Measurements from ENCODE around the gene ERMARD.

ERMARD gene

DNA sequence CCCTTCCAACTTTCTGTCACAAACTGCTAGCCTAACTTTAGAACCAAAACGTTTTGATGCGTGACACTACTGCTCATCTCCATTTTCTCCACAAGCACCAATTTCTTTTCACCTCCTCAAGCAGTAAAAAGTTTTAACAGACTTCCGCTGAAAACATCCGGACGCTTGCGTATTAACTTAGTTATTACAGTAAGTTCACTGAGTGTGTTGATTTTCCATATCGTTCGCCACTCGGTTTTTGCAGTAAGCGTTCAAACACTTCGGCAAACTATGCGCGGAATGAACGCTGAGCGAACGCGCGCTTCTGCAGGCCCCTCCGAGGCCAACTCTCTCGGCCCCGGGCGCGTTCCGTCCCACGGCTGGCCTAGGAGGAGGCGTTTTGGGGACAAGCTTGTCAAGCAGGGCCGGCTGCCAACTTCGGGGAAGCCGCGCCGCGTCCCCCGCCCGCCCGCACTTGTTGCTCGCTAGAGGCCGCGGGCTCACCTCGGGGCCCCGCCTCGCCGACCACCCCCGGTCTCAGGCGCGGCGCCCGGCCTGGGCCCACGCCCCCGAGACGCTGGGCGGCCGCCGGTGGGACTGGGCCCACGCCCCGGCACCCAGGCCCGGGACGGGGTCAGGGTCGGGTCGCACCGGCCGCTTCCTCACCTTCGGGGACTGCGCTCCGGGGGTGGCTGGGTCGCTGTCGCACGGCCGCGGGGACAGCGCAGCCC is 28.1 kb upstream of the ERMARD start:
- Histone ChIP-seq H3K4me1 (ENCODE audit: control insufficient read depth, insufficient read depth, low read depth, low read length) (peaks cover 10% of the 10 kb centered on the region), H3K9me3 (ENCODE audit: control insufficient read depth, low read length) (no peaks in the 10 kb centered on the region)

DNA sequence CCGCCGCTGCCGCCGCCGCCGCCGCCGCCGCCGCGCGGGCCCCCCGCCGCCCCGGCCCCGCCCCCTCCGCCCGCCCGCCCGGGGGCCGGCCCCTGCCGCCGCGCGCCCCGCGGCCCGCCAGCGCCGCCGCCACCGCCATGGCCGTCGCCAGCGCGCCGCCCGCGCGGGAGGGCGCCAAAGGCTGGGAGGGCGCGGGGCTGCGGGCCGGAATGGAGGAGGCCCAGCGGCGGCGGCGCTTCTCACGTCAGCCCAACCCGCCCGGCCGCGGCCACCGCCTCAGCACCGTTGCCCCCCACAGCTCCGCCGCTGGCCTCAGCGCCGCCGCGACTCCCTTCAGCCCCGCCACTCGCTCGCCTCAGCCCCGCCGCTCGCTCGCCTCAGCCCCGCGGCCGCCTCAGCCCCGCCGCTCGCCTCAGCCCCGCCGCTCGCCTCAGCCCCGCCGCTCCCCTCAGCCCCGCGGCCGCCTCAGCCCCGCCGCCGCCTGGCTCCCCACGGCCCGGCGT is 27.4 kb upstream of the ERMARD start:
- Histone ChIP-seq H2BK5ac (ENCODE audit: low read depth, low read length, poor library complexity, severe bottlenecking) (no peak overlapping the region), H3K4me2 (ENCODE audit: low read length, poor library complexity, severe bottlenecking) (peak overlapping the region; percentile 56), H3K9ac (ENCODE audit: low read length) (peak overlapping the region; percentile 52), H3K9me3 (ENCODE audit: control insufficient read depth, low read length) (no peaks in the 10 kb centered on the region), H3K23ac (ENCODE audit: low read length in 2 of 2) (peak overlapping the region in 1 of 2 experiments; percentile 97), H2AFZ (ENCODE audit: low read depth, low read length) (peak overlapping the region; percentile 96), H2BK120ac (ENCODE audit: low read depth, low read length) (peak overlapping the region; percentile 94), H2AK5ac (ENCODE audit: low read length, severe bottlenecking) (no peak overlapping the region), H2BK12ac (ENCODE audit: low read length in 2 of 2) (peak overlapping the region in 1 of 2 experiments; percentile 71), H3K4ac (ENCODE audit: low read depth in 1 of 2, low read length in 2 of 2) (peak overlapping the region; percentile 88 to 94), H3K79me1 (replicated peaks; ENCODE audit: low read length, poor library complexity, severe bottlenecking) (peaks cover 3% of the 10 kb centered on the region), H3K27me3 (ENCODE audit: control insufficient read depth in 1 of 2, insufficient read depth in 1 of 2, low read length in 2 of 2) (no peaks in the 10 kb centered on the region), H3K36me3 (ENCODE audit: control insufficient read depth in 1 of 2, insufficient read depth in 2 of 2, low read depth in 1 of 2, low read length in 2 of 2) (no peaks in the 10 kb centered on the region), H3K4me3 (ENCODE audit: insufficient read depth in 1 of 2, low read depth in 1 of 2, low read length in 2 of 2) (peak overlapping the region in 1 of 2 experiments; percentile 93), H3K14ac (ENCODE audit: low read length in 2 of 2) (peak overlapping the region in 1 of 2 experiments; percentile 95), H3K27ac (ENCODE audit: low read length, poor library complexity, severe bottlenecking) (no peak overlapping the region), H2BK15ac (ENCODE audit: low read depth, poor library complexity, severe bottlenecking) (peak overlapping the region; percentile 99), H4K91ac (ENCODE audit: low read length) (peak overlapping the region; percentile 93), H3K4me1 (ENCODE audit: control insufficient read depth, insufficient read depth, low read depth, low read length) (peaks cover 9% of the 10 kb centered on the region), H3K18ac (ENCODE audit: low read depth in 1 of 2, low read length in 2 of 2) (peak overlapping the region; percentile 94 to 99), H4K8ac (ENCODE audit: low read length) (peak overlapping the region; percentile 60)
- DNase-seq, result peak; percentile 37
- 0% methylated on average over 9 of the region's 89 CpGs for WGBS

More for the DNA sequence above, 28.1 kb upstream of the ERMARD start:
- H2AFZ ChIP-seq (ENCODE audit: low read depth, low read length), result peak overlapping the region; percentile 67
- peak overlapping the region in 1 of 2 experiments; percentile 64 for H3K4ac ChIP-seq (ENCODE audit: low read depth in 1 of 2, low read length in 2 of 2)
- no peaks in the 10 kb centered on the region for H3K27me3 ChIP-seq (ENCODE audit: control insufficient read depth in 1 of 2, insufficient read depth in 1 of 2, low read length in 2 of 2)
- DNase-seq, result peak; percentile 76
- H3K36me3 ChIP-seq (ENCODE audit: control insufficient read depth in 1 of 2, insufficient read depth in 2 of 2, low read depth in 1 of 2, low read length in 2 of 2), result no peaks in the 10 kb centered on the region
- H3K23ac ChIP-seq (ENCODE audit: low read length in 2 of 2), result no peak overlapping the region
- peak overlapping the region; percentile 19 for H4K8ac ChIP-seq (ENCODE audit: low read length)
- H3K18ac ChIP-seq (ENCODE audit: low read depth in 1 of 2, low read length in 2 of 2), result peak overlapping the region; percentile 53 to 72
- peak overlapping the region; percentile 52 for H3K27ac ChIP-seq (ENCODE audit: low read length, poor library complexity, severe bottlenecking)
- peak overlapping the region; percentile 94 for H2BK120ac ChIP-seq (ENCODE audit: low read depth, low read length)
- peak overlapping the region; percentile 92 for H3K9ac ChIP-seq (ENCODE audit: low read length)
- peak overlapping the region; percentile 69 for H2BK15ac ChIP-seq (ENCODE audit: low read depth, poor library complexity, severe bottlenecking)
- H4K91ac ChIP-seq (ENCODE audit: low read length), result no peak overlapping the region
- H2BK12ac ChIP-seq (ENCODE audit: low read length in 2 of 2), result no peak overlapping the region
- peaks cover 4% of the 10 kb centered on the region for H3K79me1 ChIP-seq (replicated peaks; ENCODE audit: low read length, poor library complexity, severe bottlenecking)
- no peak overlapping the region for H3K14ac ChIP-seq (ENCODE audit: low read length in 2 of 2)
- H3K4me3 ChIP-seq (ENCODE audit: insufficient read depth in 1 of 2, low read depth in 1 of 2, low read length in 2 of 2), result peak overlapping the region; percentile 91 to 93
- WGBS, result 1% methylated on average over 28 of the region's 70 CpGs
- H2AK5ac ChIP-seq (ENCODE audit: low read length, severe bottlenecking), result no peak overlapping the region
- H3K4me2 ChIP-seq (ENCODE audit: low read length, poor library complexity, severe bottlenecking), result peak overlapping the region; percentile 96
- no peak overlapping the region for H2BK5ac ChIP-seq (ENCODE audit: low read depth, low read length, poor library complexity, severe bottlenecking)

- peak within 1 kb of the TSS; percentile 88 to 94 for H3K4ac ChIP-seq (ENCODE audit: low read depth in 1 of 2, low read length in 2 of 2)
- H2AFZ ChIP-seq (ENCODE audit: low read depth, low read length), result peak within 1 kb of the TSS; percentile 97
- no peaks in the 10 kb centered on the region for H3K9me3 ChIP-seq (ENCODE audit: control insufficient read depth, low read length)
- no peak within 1 kb of the TSS for H2BK5ac ChIP-seq (ENCODE audit: low read depth, low read length, poor library complexity, severe bottlenecking)
- H3K9ac ChIP-seq (ENCODE audit: low read length), result peak within 1 kb of the TSS; percentile 92
- H2BK15ac ChIP-seq (ENCODE audit: low read depth, poor library complexity, severe bottlenecking), result peak within 1 kb of the TSS; percentile 99
- H3K27me3 ChIP-seq (ENCODE audit: control insufficient read depth in 1 of 2, insufficient read depth in 1 of 2, low read length in 2 of 2), result no peaks in the 10 kb centered on the region
- H3K4me3 ChIP-seq (ENCODE audit: insufficient read depth in 1 of 2, low read depth in 1 of 2, low read length in 2 of 2), result peak within 1 kb of the TSS; percentile 91 to 93
- H3K27ac ChIP-seq (ENCODE audit: low read length, poor library complexity, severe bottlenecking), result peak within 1 kb of the TSS; percentile 64
- H3K18ac ChIP-seq (ENCODE audit: low read depth in 1 of 2, low read length in 2 of 2), result peak within 1 kb of the TSS; percentile 94 to 99
- H4K8ac ChIP-seq (ENCODE audit: low read length), result peak within 1 kb of the TSS; percentile 84
- peak within 1 kb of the TSS; percentile 93 for H4K91ac ChIP-seq (ENCODE audit: low read length)
- peak within 1 kb of the TSS; percentile 94 for H2BK120ac ChIP-seq (ENCODE audit: low read depth, low read length)
- DNase-seq, result peak; percentile 32
- under 1% methylated on average over 48 of the region's 89 CpGs for WGBS
- peaks cover 9% of the 10 kb centered on the region for H3K4me1 ChIP-seq (ENCODE audit: control insufficient read depth, insufficient read depth, low read depth, low read length)
- peak within 1 kb of the TSS; percentile 96 for H3K4me2 ChIP-seq (ENCODE audit: low read length, poor library complexity, severe bottlenecking)
- H2BK12ac ChIP-seq (ENCODE audit: low read length in 2 of 2), result peak within 1 kb of the TSS in 1 of 2 experiments; percentile 71
- peaks cover 3% of the 10 kb centered on the region for H3K79me1 ChIP-seq (replicated peaks; ENCODE audit: low read length, poor library complexity, severe bottlenecking)
- peak within 1 kb of the TSS in 1 of 2 experiments; percentile 95 for H3K14ac ChIP-seq (ENCODE audit: low read length in 2 of 2)
- no peaks in the 10 kb centered on the region for H3K36me3 ChIP-seq (ENCODE audit: control insufficient read depth in 1 of 2, insufficient read depth in 2 of 2, low read depth in 1 of 2, low read length in 2 of 2)
- no peak within 1 kb of the TSS for H2AK5ac ChIP-seq (ENCODE audit: low read length, severe bottlenecking)
- peak within 1 kb of the TSS in 1 of 2 experiments; percentile 97 for H3K23ac ChIP-seq (ENCODE audit: low read length in 2 of 2)
These were observed 26.8 kb upstream of the ERMARD start, which contains the start of gene PHF10 for GRCh38 chr6:169724494-169725124. Gene PHF10, minus strand, starts transcription at chr6:169724500. Its CDS starts 569 bp downstream, at chr6:169723931.

All from mesenchymal stem cell (in vitro differentiated cells and primary cell).